NOMO-1 (cell line): Measurements from ENCODE around the gene CIB4.

Source experiments
- DNase-seq, 2 experiments: peaks; one replicate each; lab custom pipeline; 2025; ENCODE audit not compliant: unreplicated experiment in 2 of 2; lab: John Stamatoyannopoulos, UW

CIB4 gene

DNA sequence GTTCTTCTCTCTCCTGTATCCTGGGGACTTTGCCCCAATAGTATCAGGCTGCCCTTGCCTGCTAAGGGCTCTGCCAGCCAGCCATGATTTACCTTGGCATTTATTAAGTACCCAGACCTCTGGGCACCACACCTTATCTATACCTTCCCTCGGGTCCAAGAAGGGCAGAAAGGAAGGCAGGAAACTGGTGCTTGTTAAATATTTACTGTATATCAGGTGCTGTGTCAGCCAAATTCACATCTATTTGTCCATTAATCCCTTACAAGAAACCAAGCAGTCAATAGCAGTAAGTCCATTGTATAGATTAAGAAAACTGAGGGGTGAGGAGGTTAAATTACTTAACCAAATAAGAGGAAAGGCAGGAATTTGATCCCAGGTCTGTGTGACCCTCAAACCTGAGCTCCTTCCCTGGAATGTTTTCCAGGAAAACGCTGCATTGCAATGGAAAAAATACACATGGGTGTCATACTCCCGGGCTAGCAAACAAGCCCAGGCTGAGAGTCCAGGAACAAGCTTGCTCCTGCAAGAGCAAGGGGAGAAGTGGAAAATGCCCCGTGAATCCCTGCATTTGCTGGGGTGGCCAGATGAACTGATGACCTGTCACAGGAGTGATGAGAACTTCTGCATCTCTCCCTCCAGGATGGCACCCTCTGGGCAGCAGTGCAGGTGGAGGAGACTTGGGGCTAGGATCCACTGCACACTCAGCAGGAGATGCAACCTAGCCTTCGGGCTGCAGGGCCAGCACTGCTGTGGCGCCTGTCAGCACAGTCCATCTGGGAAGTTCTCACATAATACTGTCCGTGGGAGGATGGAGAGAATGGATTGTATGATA is 30.4 kb downstream of the CIB4 start:
- no peak for DNase-seq

DNA sequence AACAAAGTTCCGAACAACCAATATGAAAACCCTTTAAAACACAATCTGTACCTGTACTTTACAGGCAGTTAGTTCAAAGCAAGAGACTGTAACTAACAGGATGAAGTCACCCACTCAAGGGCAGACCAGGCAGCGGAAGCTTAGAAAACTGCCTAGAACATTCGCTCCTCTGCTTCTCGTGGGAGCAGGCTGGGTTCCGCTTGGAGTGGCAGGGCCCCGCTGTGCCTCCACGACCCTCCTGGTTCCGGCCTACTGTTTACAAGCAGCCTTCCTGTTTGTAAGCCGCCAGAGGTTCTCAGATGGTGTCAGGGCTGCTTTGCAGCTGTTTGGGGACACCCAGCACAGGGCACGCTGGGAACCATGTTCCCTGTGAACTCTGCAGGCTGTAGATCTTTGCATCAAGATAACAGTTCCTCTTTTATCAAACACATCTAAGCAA is 31.3 kb downstream of the CIB4 start:
- DNase-seq, result peak in 1 of 2 experiments; percentile 2

DNA sequence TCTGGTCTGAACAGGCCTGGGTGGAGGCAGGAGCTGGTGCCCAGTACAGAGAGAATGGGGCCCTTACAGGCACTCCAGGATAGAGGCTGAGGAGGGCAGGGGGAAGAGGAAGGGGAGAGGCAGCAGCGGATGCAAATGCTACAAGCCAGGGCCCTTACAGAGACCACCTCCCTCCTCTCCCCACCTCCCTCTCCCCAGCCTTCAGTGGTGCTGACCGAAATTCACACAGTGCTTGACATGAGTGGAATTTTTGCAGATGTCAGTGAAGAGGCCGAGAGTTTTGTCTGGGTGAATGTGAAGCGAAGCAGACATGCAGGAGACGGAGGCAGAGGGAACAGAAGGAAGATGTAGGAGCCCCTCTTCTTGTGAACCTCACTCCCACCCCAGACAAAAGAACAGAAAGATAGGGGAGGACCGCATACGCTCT is 31.9 kb downstream of the CIB4 start:
- no peak for DNase-seq

DNA sequence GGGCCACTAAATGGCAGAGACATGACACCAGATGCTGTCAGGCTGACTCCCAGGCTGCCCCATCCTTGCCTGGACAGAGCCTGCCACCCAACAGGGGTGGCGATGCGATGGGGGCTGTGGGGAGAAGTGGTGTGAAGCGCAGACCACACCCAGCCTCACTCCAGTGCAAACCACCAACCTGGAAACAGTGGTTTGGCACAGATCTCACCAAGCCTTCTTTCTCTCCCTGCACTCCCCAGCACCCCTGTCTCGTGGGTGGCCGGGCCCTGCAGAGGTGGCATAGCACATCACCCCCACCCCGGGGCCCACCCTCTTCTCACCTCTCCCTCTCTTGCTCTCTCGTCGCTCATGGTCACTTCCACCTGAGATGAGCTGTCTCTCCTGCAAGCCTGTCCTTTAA is 32.6 kb downstream of the CIB4 start:
- no peak for DNase-seq

DNA sequence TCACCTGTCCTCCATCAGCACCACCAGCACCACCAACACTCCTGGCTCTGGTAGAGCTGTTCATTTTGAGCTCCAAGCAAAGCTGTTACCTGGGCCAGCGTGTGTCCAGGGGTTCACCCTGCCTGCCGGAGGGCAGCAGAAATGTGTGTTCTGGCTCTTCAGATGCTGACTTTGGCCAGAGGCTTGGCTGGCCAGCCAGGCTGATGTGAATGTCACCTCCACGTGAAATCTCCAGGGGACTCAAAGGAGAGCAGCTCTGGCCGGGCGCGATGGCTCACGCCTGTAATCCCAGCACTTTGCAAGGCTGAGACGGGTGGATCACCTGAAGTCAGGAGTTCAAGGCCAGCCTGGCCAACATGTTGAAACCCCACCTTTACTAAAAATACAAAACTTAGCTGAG is 33.5 kb downstream of the CIB4 start:
- no peak for DNase-seq

DNA sequence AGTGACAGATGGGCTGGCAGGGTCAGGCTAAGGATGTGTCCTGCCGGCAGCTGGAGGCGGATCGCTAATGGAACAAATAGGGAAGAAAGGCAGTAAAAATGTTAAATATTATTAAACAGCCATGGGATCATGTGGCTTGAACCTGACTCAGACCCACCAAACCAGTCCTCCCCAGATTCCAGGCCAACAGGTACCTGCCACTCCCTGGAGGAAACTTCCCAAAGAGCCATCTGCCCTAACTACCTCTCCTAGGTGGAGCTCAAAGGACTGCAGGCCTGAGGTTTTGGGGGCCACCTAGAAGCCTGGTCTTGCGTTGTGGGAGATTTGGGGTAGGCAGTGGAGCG is 34.3 kb downstream of the CIB4 start:
- DNase-seq, result no peak

DNA sequence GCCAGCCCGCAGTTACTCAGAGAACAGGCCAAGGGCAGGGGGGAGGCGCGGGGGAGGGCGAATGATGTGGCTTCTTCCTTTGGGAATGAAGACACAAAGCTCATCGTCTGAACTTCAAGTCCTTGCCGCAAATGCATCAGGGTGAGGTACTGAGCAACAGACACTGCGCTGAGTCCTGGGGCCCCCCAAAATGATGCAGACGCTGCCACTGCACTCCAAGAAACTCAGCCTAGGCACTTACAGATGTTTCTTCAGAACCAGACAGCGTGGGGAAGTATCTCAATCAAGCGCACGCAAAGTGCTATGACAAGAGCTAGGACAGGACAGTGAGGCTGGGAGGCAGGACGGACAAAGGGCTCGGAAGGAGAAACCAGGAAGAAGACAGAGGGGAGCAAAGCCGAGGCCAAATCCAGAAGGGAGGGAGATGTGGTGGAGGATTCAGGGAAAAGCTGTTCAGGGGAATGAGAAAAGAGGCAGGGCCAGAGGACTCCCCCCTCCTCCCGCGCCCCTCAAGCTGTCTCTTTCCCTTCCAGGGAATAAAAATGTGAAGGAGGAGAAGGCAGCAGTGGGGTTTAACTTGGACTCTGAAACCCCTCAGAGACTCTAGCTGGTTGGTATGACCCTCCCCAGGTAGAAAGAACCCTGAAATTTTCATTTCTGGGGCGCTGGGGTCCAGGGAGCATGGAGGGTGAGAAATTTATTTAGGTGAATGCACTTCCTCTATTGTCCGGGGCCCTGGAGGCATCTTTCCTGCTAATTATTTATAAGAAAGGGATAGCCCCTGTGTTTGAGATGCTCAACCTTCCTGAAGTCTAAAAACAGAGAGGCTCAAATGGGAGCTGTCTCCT is 34.9 kb downstream of the CIB4 start:
- no peak for DNase-seq

DNA sequence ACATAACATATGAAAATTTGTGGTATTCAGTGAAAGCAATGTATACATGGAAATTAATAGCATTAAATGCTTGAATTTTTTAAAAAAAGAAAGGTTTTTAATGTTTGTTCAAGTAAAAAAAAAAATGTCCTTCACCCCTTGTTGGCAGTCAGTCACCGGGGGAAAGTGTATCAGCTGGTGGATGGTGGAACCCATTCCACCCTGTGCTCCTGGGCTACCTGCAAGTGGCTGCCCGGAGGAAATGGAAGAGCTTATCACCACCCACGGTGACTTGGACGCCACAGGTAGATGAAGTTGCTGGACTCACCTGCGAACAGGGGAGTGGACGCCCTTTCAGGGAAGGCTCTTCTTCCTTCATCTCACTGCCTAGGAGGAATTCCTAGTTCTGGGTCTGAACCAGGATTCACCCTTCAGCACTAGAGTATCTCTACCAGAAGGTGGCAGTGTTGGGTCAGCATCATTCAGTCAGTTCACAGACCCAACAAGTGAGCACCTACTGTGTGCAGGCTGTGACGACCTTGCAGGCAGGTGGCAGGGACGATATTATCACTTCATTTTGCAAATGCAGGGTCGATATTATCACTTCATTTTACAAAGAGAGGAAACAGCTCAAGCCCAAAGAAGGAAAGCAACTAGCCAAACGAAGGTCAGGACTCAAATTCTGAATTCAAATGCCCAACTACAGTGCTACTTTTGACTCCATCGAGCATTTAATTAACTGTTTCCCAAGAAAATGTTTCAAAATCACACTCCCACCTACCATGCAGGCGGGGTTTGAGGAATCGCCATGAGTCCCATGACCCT is 35.8 kb downstream of the CIB4 start:
- DNase-seq, result peak in 1 of 2 experiments; percentile 7

DNA sequence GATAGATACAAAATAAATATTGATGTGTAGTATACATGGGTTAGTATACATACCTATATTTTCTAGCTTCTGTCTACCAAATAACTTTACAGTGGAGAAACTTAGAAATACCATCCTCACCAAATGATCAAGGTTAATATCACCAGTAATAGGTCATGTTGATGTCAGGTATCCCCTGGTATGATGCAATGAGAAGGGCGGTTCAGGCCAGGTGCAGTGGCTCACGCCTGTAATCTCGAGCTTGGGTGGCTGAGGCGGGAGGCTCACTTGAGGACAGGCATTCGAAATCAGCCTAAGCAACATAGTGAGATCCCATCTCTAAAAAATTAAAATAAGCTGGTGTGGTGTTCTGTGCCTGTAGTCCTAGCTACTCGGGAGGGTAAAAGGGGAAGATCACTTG is 38.6 kb downstream of the CIB4 start:
- DNase-seq, result no peak

DNA sequence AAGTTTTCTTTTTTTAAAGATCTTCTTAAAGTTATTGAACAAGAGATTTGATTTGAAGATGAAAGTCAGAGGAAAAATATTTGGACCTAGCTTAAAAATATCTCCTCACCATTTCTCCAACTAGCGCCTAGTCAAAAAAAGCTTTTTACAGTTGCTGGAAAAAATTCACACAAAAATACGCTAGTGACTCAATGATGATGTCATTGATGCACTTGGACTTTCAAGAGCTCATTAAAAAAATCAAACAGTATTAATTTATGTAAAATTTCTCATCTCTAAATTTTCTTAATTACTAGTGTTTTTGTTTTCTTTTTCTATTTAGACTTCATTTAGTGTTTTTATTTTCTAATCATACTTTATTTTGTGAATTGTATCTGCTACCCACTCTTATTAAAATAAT is 41.8 kb downstream of the CIB4 start:
- no peak for DNase-seq

DNA sequence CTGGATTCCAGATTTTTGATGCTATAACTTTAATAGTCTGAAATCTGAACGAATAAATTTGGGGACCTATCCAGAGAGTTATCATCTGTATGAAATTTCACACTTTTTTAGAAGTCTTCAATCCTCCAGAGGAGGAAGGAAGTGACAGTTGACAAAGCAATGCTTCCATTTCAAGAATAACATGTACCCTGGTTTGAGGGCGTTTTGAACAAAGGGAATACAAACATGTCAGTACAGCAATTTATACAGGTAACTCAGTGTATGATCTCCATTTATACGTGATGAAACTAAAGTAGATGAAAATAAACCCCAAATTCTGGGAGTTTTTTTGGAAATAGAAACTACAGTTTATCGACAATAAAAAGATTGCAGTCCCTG is 42.2 kb downstream of the CIB4 start:
- DNase-seq, result peak in 1 of 2 experiments; percentile 28

DNA sequence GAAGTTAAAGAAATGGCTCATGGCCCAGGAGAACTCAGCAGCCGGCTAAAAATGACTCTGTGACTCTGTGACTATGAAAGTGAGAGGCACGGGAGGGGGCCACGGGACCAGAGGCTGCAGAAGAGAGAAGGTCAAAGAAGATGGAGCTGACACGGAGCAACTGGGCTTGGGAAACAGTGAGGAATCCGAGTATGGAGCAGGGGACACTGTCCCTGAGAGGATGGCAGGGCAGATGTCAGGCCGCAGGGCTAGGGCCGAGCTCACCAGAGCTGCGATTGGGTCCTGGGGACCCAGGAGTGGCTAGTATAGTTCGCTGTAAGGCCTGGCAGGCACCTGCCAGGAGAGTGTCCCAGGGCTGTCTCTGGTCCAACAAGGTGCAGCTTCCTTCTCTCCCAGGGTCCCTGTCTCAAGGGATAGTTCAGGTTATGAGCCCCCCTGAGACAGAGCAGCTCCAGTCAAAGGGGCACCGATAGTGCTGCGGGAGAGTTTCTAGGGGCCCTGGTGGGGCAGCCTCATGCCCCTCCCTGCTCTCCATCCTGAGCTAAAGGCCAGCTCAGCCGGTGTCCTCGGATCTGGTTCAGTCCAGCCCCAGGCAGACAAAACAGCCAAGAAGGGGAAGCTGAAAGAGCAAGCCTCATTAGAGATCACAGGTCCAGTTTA is 42.7 kb downstream of the CIB4 start:
- DNase-seq, result no peak

DNA sequence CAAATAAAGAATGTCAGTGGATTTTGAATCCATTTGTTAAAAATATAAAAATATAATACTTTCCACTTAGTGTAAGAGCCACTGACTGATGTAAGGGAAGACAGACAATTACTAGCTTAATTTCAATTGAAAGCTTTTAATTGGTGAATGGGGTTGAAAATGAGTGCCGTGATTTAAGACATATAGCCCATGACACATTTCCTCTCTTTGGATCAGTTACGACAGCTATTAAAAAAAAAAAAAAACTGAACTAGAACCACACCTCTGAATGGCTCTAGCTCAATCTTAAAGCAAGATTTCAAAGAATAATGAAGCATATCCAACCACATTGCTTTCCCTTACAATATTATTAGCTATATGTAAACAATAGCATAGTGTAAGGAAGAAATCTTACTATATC is 44.0 kb downstream of the CIB4 start:
- peak in 1 of 2 experiments; percentile 50 for DNase-seq

DNA sequence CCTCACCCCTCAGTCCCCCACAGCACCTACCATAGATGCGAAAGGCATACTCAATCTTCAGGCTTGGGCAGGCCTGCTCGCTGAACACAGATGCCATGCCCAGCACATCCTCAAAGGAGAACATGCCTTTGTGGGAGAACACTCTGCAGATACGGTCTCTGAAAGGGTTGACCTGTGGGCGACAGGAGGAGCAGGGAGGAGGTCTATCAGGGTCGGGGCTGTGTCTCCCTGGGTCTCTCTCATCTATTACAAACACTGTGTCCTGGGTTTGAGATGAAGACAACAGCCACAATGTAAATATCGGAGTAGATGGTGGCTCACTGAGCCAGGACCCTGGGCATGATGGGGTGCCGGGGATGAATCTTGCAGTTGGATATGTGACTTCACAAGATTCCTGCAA is 46.0 kb downstream of the CIB4 start:
- no peak for DNase-seq

DNA sequence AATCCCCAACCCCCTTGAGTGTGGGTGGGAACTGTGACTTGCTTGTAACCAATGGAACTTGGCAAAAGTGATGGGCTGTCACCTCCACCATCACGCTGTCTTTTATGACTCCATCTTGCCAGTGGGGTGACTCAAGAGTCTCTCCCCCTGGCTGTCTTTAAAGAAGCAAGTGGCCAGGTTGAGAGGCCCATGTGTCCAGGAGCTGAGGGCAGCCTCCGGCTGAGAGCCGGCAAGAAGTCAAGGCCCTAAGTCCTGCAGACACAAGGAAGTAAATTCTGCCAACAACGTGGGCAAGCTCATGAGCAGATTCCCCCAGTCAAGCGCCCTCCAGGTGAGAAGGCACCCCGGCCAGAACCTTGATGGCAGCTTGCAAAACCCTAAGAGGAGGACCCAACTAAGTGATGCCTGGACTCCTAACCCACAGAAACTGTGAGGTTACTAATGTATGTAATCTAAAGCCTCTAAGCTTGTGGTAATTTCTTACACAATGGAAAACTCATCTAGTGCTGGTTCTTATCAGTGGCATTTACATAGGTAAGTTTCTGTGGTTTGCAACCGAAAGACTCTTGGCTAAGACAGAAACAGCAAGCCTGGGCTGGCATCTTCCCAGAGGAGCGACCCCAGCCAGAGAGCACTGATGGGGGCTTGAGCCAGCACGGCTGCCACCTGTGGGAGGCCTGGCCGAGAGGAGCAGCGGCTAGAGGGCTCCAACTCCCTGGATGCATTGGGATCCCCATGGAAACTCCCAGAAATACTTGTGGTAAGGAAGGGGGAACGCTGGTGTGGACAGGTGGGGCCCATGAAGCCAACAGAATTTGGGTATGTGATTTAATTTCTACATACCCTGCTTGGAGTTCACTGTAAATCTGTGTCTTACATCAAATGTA is 49.3 kb downstream of the CIB4 start:
- DNase-seq, result no peak

DNA sequence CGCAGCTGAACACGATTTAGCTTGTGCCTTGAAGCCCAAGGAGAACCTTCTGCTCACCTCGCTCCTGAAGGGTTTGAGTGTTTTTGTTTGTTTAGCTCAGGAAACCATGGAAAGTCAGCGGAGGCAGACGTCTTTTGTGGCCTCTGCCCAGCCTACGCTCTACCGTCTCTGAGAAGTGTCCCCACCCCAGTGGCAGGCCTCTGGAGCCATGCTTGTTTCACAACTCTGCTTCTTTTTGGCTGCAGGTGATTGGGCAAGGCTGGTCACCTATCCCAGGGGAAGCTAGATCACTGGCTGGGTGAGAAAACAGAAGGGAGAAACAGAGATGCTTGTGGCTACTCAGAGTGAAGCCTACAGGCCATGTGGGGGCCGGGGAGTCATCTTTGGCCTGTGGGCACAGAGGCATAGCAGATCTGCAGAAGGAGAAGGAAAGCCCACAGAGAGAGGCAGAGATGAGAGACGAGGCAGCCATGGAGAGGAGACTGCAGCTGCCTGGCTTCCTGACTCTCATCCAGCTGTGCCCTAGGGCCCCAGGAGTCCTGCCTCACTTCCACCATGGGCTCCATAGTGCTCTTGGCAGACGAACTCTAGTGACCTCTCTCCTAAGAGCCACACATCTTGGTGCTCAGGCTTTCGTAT is 50.1 kb downstream of the CIB4 start:
- no peak for DNase-seq

DNA sequence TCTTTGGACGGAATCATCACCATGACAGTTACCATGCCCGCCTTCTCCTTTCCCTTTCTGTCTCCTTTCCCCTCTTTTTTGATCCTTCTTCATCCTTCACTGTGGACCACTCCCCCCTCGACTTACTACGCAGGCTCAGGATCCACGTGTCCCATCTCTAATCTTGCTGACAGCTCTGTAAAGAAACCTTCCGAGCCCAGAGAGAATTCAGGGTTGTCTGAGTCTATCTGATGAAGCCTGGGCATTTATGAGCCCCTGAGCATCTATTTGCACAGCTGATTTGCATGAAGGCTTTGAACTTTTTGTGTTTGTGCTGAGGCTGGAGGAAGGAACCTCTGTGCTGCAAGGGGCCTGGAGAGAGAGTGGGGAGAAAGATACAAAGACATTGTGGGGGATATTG is 50.7 kb downstream of the CIB4 start:
- no peak for DNase-seq

DNA sequence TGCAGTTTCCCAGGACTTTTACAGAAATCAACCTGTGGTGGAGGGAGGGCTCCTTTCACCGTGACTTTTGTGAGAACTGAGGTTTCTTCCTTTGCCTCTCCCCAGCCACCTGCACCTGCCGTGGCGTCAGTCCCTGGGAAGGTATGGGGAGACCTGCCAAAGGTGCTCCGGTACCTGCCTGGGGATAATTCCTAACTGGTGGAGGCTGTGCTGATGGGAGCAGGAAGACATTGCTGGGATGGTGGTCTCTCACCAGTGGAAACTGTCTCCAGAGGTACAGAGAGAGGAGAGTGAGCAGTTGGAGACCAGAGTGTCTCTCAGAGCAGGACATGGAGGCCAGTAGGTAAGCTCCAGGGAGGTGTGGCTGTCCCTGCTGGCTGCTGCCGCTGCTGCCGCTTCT is 52.6 kb downstream of the CIB4 start:
- DNase-seq, result no peak

DNA sequence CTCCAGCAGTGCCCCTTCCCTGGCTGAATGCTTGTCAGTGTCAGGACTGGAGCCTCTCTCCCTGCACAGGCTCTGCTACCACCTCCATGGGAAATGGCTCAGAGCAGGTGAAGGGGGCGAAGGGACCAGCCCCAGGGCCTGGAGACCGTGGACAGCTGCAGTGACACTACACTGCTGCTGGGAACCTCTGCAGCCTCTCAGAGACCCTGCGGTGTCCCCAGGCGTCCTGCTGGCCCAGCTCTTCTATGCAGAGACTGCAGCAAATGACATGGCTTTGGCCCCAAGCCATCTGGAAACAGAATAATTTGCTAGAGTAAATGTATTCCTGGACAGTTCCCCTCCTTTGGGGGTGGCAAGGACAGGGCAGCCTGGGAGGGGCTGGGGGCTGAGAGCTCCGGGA is 53.2 kb downstream of the CIB4 start:
- DNase-seq, result no peak
